Germinal center (tissue), 1 donor: Measurements from ENCODE around the gene RASSF4.
A peak's percentile ranks its signal among the peaks of the same experiment; 100 is the strongest.
"Not testable (repeated sequence)": the region's sequence is repeated elsewhere in the genome, so short reads cannot be mapped to it uniquely, and the experiment has no call there.

Experiments
- DNase-seq: peaks from one replicate; pipeline ENCODE4 v3.0.0; 2012; ENCODE audit warnings: mixed read lengths, low spot score

The RASSF4 gene

GRCh38 chr10:45006276-45007030 lies 46.9 kb downstream of the RASSF4 start:
- DNase-seq = no peak

- peak; percentile 59 for DNase-seq
Measured at GRCh38 chr10:45008524-45009161, 49.0 kb downstream of the RASSF4 start.

- DNase-seq = not testable (repeated sequence)
Measured at GRCh38 chr10:45014557-45014956, 55.0 kb downstream of the RASSF4 start.

GRCh38 chr10:45015590-45015989 lies 56.0 kb downstream of the RASSF4 start:
- DNase-seq = no peak

- DNase-seq = no peak
Measured at GRCh38 chr10:45023426-45023825, 63.8 kb downstream of the RASSF4 start.

- no peak for DNase-seq
Measured at GRCh38 chr10:45034301-45034700, 74.7 kb downstream of the RASSF4 start.

GRCh38 chr10:45035673-45036072 lies 76.1 kb downstream of the RASSF4 start:
- DNase-seq = no peak

GRCh38 chr10:45040921-45041542 lies 81.4 kb downstream of the RASSF4 start:
- DNase-seq = no peak

- DNase-seq = no peak
Measured at GRCh38 chr10:45044290-45044689, 84.7 kb downstream of the RASSF4 start.
